ENCODE results near the gene SYTL3.

DNA sequence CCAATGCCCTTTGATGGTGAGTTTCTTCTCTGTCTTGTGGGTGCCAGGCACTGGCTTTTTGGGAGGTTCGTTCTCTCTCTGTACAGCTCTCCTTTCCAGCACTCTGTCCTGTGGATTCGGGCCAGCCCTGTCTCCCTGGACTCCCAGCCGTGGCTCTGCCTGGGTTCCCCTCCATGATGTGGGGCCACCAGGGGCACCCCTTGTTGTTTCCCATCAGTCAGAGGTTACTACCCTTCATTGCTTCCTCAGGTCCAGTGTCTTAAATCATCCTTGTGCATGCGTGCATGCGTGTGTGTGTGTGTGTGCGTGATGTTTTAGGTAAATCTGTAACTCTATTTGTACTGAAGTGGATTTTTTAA lies 45.8 kb upstream of the SYTL3 start:
- TF ChIP-seq, protein P1, sequence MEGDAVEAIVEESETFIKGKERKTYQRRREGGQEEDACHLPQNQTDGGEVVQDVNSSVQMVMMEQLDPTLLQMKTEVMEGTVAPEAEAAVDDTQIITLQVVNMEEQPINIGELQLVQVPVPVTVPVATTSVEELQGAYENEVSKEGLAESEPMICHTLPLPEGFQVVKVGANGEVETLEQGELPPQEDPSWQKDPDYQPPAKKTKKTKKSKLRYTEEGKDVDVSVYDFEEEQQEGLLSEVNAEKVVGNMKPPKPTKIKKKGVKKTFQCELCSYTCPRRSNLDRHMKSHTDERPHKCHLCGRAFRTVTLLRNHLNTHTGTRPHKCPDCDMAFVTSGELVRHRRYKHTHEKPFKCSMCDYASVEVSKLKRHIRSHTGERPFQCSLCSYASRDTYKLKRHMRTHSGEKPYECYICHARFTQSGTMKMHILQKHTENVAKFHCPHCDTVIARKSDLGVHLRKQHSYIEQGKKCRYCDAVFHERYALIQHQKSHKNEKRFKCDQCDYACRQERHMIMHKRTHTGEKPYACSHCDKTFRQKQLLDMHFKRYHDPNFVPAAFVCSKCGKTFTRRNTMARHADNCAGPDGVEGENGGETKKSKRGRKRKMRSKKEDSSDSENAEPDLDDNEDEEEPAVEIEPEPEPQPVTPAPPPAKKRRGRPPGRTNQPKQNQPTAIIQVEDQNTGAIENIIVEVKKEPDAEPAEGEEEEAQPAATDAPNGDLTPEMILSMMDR (IDR thresholded peaks at IDR 0.05; ENCODE audit: low read depth, low read length, poor library complexity, severe bottlenecking): no peak
- TF ChIP-seq EZH2phosphoT487 (IDR thresholded peaks at IDR 0.05; ENCODE audit: borderline replicate concordance, low read length): no peak

All from DOHH2 (cell line).